Measurements from ENCODE around the gene REXO1. TPM values are rescaled to one million over a fixed set of nuclear protein-coding genes. Genes with fewer than 3 reads are reported as not detected.

REXO1 gene
- total RNA-seq, 1 experiment from 2014 or later: 52.2 TPM

DNA sequence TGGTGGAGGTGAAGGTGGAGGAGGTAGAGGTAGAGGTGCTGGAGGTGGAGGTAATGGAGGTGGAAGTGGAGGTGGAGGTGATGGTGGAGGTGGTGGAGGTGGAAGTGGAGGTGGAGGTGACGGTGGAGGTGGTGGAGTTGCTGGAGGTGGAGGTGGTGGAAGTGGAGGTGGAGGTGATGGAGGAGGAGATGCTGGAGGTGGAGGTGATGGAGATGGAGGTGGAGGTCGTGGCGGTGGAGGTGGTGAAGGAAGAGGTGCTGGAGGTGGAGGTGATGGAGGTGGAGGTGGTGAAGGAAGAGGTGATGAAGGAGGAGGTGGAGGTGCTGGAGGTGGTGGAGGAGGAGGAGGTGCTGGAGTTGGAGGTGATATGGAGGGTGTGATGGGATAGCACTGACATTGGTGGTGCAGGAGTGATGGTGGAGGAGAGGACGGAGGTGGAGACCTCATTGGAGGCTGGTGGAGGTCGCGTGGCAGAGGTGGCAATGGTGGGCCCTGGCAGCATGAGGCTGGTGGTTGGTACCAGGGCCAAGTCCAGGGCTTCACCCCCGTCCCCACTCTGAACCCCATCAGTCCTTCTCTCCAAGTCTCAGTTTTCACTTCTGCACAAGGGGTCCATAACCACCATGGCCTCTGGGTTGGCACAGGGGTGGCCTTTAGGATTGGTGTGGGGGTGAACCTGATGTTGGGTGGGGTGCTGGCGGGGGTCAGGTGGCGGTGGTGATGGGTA lies 79.2 kb downstream of the REXO1 start (continued):
- TF ChIP-seq, protein P1, sequence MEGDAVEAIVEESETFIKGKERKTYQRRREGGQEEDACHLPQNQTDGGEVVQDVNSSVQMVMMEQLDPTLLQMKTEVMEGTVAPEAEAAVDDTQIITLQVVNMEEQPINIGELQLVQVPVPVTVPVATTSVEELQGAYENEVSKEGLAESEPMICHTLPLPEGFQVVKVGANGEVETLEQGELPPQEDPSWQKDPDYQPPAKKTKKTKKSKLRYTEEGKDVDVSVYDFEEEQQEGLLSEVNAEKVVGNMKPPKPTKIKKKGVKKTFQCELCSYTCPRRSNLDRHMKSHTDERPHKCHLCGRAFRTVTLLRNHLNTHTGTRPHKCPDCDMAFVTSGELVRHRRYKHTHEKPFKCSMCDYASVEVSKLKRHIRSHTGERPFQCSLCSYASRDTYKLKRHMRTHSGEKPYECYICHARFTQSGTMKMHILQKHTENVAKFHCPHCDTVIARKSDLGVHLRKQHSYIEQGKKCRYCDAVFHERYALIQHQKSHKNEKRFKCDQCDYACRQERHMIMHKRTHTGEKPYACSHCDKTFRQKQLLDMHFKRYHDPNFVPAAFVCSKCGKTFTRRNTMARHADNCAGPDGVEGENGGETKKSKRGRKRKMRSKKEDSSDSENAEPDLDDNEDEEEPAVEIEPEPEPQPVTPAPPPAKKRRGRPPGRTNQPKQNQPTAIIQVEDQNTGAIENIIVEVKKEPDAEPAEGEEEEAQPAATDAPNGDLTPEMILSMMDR (IDR thresholded peaks at IDR 0.05 in 2 of 3, conservative IDR thresholded peaks at IDR 0.05 in 1 of 3; ENCODE audit: borderline replicate concordance in 1 of 3, insufficient read depth in 1 of 3, low read depth in 2 of 3, low read length in 2 of 3): no peak
- TF ChIP-seq TCF7L2 (IDR thresholded peaks at IDR 0.05; ENCODE audit: borderline replicate concordance, extremely low read depth, insufficient read depth, insufficient read length) (no peak), ZNF274 (IDR thresholded peaks at IDR 0.05; ENCODE audit: low read depth, low read length) (no peak), EZH2phosphoT487 (IDR thresholded peaks at IDR 0.05; ENCODE audit: borderline replicate concordance) (no peak), CEBPB (IDR thresholded peaks at IDR 0.05; ENCODE audit: low read depth) (no peak)
- TF ChIP-seq, protein P2, sequence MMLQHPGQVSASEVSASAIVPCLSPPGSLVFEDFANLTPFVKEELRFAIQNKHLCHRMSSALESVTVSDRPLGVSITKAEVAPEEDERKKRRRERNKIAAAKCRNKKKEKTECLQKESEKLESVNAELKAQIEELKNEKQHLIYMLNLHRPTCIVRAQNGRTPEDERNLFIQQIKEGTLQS (IDR thresholded peaks at IDR 0.05): no peak

DNA sequence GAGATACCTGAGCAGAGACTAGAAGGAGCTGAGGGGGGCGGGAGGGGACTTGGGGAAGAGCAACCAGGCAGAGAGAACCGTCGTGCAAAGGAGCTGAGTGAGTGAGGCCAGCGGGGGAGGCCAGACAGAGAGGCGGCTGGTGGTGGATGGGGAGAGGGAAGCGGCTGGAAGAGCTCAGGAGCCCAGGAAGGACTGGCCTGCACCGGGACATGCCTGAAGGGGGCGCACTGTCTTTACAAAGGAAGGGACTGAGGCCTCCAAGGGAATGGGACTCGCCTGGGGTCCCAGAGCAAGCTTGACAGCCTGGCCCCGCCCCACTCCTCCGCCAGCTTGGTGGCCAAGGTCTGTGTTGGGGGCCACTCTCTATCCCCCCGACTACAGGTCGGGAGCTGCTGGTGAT lies 80.0 kb downstream of the REXO1 start:
- no peak overlapping the region for H3K4me2 ChIP-seq (ENCODE audit: low read length)
- H3K27ac ChIP-seq (ENCODE audit: low read depth, low read length): no peak overlapping the region; the same call in 1 of the 2 replicates
- peaks cover 60% of the 10 kb centered on the region; the same call in 1 of the 2 replicates for H3K79me2 ChIP-seq (ENCODE audit: insufficient read depth, low read length)
- H3K4me3 ChIP-seq (replicated peaks in 1 of 2; ENCODE audit: low read depth in 1 of 2, low read length in 2 of 2): no peak overlapping the region
- H3K36me3 ChIP-seq (ENCODE audit: control insufficient read depth in 1 of 2, insufficient read depth in 2 of 2, low read length in 2 of 2): 0 out of 4 replicates have a peak, but pooled peaks cover 0 to 7% of the 10 kb centered on the region in 2 experiments
- H3K4me1 ChIP-seq (ENCODE audit: control insufficient read depth in 1 of 2, insufficient read depth in 2 of 2, low read length in 2 of 2): peaks cover 19 to 75% of the 10 kb centered on the region in 2 experiments
- no peak overlapping the region for H3K9ac ChIP-seq (ENCODE audit: low read length)
- POLR2A ChIA-PET: interaction anchor here (0.6 to 0.8 kb wide), 2 partner anchors 10 to 26 kb away, joined by 3 read pairs; no protein-coding TSS in a partner anchor
- TF ChIP-seq YY1 (IDR thresholded peaks at IDR 0.05; ENCODE audit: extremely low read depth, insufficient replicate concordance, low read depth, low read length): no peak
- no peak for TF ChIP-seq SP1 (IDR thresholded peaks at IDR 0.05; ENCODE audit: low read depth)
- TF ChIP-seq CBX3 (IDR thresholded peaks at IDR 0.05; ENCODE audit: low read depth): no peak
- TF ChIP-seq, protein P1 (IDR thresholded peaks at IDR 0.05 in 2 of 3, conservative IDR thresholded peaks at IDR 0.05 in 1 of 3; ENCODE audit: borderline replicate concordance in 1 of 3, insufficient read depth in 1 of 3, low read depth in 2 of 3, low read length in 2 of 3): peak in 2 of 3 experiments; percentile 19 to 34; a peak in 2 of 6 replicates
- TF ChIP-seq, protein P3, sequence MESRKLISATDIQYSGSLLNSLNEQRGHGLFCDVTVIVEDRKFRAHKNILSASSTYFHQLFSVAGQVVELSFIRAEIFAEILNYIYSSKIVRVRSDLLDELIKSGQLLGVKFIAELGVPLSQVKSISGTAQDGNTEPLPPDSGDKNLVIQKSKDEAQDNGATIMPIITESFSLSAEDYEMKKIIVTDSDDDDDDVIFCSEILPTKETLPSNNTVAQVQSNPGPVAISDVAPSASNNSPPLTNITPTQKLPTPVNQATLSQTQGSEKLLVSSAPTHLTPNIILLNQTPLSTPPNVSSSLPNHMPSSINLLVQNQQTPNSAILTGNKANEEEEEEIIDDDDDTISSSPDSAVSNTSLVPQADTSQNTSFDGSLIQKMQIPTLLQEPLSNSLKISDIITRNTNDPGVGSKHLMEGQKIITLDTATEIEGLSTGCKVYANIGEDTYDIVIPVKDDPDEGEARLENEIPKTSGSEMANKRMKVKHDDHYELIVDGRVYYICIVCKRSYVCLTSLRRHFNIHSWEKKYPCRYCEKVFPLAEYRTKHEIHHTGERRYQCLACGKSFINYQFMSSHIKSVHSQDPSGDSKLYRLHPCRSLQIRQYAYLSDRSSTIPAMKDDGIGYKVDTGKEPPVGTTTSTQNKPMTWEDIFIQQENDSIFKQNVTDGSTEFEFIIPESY (IDR thresholded peaks at IDR 0.05; ENCODE audit: extremely low read depth, insufficient replicate concordance, low read length): no peak
- H3K27me3 ChIP-seq (ENCODE audit: insufficient read depth, low read length): no peaks in the 10 kb centered on the region
- ATAC-seq: no peak
- RAD21 ChIA-PET (ENCODE audit: low non-redundant PET in 1 of 2, low total read pairs in 2 of 2, uncharacterized antibody in 2 of 2, unreplicated experiment in 2 of 2): interaction anchor here in 1 of 2 experiments (0.6 kb wide), 1 partner anchor 58 kb away, joined by 4 read pairs; no protein-coding TSS in a partner anchor
- no peaks in the 10 kb centered on the region for H3K9me2 ChIP-seq (ENCODE audit: insufficient read depth)
- H3K9me3 ChIP-seq (ENCODE audit: control insufficient read depth in 1 of 2, insufficient read depth in 1 of 2, low read depth in 1 of 2, low read length in 2 of 2): peaks cover 4 to 13% of the 10 kb centered on the region in 2 experiments; a peak in 3 of 4 replicates
- CTCF ChIA-PET: interaction anchor here (0.6 to 1.1 kb wide), 3 partner anchors 26 to 96 kb away, joined by 3 to 4 read pairs (median 3); no protein-coding TSS in a partner anchor
- H4K20me1 ChIP-seq (ENCODE audit: insufficient read depth): no peaks in the 10 kb centered on the region
- no peak for DNase-seq (ENCODE audit: low read depth, low spot score)
- no peak overlapping the region for H2AFZ ChIP-seq (ENCODE audit: low read depth, low read length, poor library complexity, severe bottlenecking)
- no TSS peak for BruUV-seq (replicated peaks)
- intact Hi-C loops (cut with micrococcal nuclease): no loop called here
